Endothelial cell of umbilical vein (primary cell): Measurements from ENCODE around the gene KLHDC4. TPM values are rescaled to one million over a fixed set of nuclear protein-coding genes. Genes with fewer than 3 reads are reported as not detected.
A peak's percentile ranks its signal among the peaks of the same experiment; 100 is the strongest.

Experiments used
- BruUV-seq: library from RNA; stranded (reverse); fragments of 400-500 nt; replicated peaks from 2 replicates; lab custom pipeline; 2021; lab: Mats Ljungman, UMichigan
- CTCF ChIA-PET: fragments of 300-600, 350-600 bp; sonication (Branson Sonifier 250); formaldehyde crosslinking; loops from one replicate; lab custom pipeline; 2021; ENCODE audit warnings: antibody characterized with exemption, inconsistent platforms; lab: Charles Lee
- POLR2A ChIA-PET: fragments of 300-600, 350-600 bp; sonication (Branson Sonifier 250); formaldehyde crosslinking; loops from one replicate; lab custom pipeline; 2021; ENCODE audit warnings: antibody characterized with exemption, inconsistent platforms; lab: Charles Lee
- DNase-seq: peaks from one replicate; pipeline ENCODE4 v3.0.0-alpha.2; 2011; ENCODE audit warnings: low read depth, low spot score
- FAIRE-seq: peaks from 2 replicates; lab custom pipeline; 2011; peaks lifted over from hg19 to GRCh38; lab: Jason Lieb, UNC
- H2AFZ ChIP-seq: 2 replicates; pipeline ENCODE4 v1.6.0; 2012; ENCODE audit warnings: low read depth, low read length, control low read depth, inconsistent platforms
- H3K27ac ChIP-seq: 2 replicates; pipeline ENCODE4 v1.5.1; 2011; ENCODE audit warnings: low read depth, mild to moderate bottlenecking, control low read depth, low read length, moderate library complexity; ENCODE audit not compliant: insufficient read depth
- H3K27me3 ChIP-seq, 2 experiments: 2 replicates each; pipeline versions ENCODE4 v1.6.0 to v1.6.1; 2011; ENCODE audit warnings: low read length in 2 of 2, mixed read lengths in 1 of 2; ENCODE audit not compliant: control insufficient read depth in 2 of 2, insufficient read depth in 2 of 2
- H3K36me3 ChIP-seq, 2 experiments: 2 replicates in 1 of 2; 3 replicates in 1 of 2; pipeline ENCODE4 v1.5.1; 2011; ENCODE audit warnings: low read length in 2 of 2, mild to moderate bottlenecking in 1 of 2, moderate library complexity in 1 of 2; ENCODE audit not compliant: control insufficient read depth in 2 of 2, insufficient read depth in 2 of 2; ENCODE audit errors: extremely low read depth in 1 of 2
- H3K4me1 ChIP-seq: 3 replicates; pipeline ENCODE4 v1.5.1; 2011; ENCODE audit warnings: mild to moderate bottlenecking, low read length; ENCODE audit not compliant: control insufficient read depth, insufficient read depth; ENCODE audit errors: extremely low read depth
- H3K4me2 ChIP-seq: 2 replicates; pipeline ENCODE4 v1.6.1; 2011; ENCODE audit warnings: low read length, control low read depth, mixed read lengths; ENCODE audit not compliant: insufficient read depth
- H3K4me3 ChIP-seq, 3 experiments: fragments of 200-600 bp in 1 of 3; sonication (generic), shearing (Covaris generic) in 1 of 3; replicated peaks in 1 of 3; 2 replicates each; pipeline ENCODE4 v1.5.1; 2011 to 2016; ENCODE audit warnings: control low read depth in 3 of 3, low read length in 3 of 3, mild to moderate bottlenecking in 2 of 3, inconsistent platforms in 1 of 3, low read depth in 1 of 3, moderate library complexity in 1 of 3; ENCODE audit not compliant: insufficient read depth in 1 of 3
- H3K79me2 ChIP-seq: 2 replicates; pipeline ENCODE4 v1.6.0; 2012; ENCODE audit warnings: low read length, inconsistent platforms; ENCODE audit not compliant: control insufficient read depth, insufficient read depth
- H3K9ac ChIP-seq: replicated peaks from 2 replicates; pipeline ENCODE3; 2011; ENCODE audit warnings: low read length, control low read depth; ENCODE audit not compliant: insufficient read depth; ENCODE audit errors: extremely low read depth
- H3K9me1 ChIP-seq: replicated peaks from 3 replicates; pipeline ENCODE4 v1.6.0; 2011; ENCODE audit warnings: mild to moderate bottlenecking, low read length; ENCODE audit not compliant: control insufficient read depth, insufficient read depth; ENCODE audit errors: extremely low read depth
- H3K9me3 ChIP-seq: replicated peaks from 2 replicates; pipeline ENCODE4 v1.5.1; 2012; ENCODE audit warnings: low read length, inconsistent platforms; ENCODE audit not compliant: control insufficient read depth, insufficient read depth
- H4K20me1 ChIP-seq: replicated peaks from 2 replicates; pipeline ENCODE3; 2011; ENCODE audit warnings: mild to moderate bottlenecking, low read length; ENCODE audit not compliant: control insufficient read depth, insufficient read depth; ENCODE audit errors: extremely low read depth
- EZH2 ChIP-seq: IDR thresholded peaks from 2 replicates; pipeline ENCODE4 v1.6.1; 2012; ENCODE audit warnings: borderline replicate concordance, low read depth, mild to moderate bottlenecking, moderate library complexity, low read length, inconsistent platforms; ENCODE audit not compliant: severe bottlenecking
- FOS ChIP-seq: IDR thresholded peaks from 2 replicates; pipeline ENCODE4 v1.6.1; 2011; ENCODE audit warnings: mild to moderate bottlenecking, low read length, moderate library complexity, borderline replicate concordance; ENCODE audit not compliant: insufficient read depth
- GATA2 ChIP-seq: IDR thresholded peaks from 2 replicates; pipeline ENCODE4 v1.7.0; 2011; ENCODE audit warnings: low read depth, mild to moderate bottlenecking, moderate library complexity, mixed read lengths, low read length; ENCODE audit not compliant: insufficient read length, insufficient read depth
- JUN ChIP-seq: IDR thresholded peaks from 2 replicates; pipeline ENCODE4 v1.6.1; 2011; ENCODE audit warnings: borderline replicate concordance, low read depth; ENCODE audit not compliant: insufficient read length, insufficient read depth
- MYC ChIP-seq: IDR thresholded peaks from one replicate; pipeline ENCODE4 v1.6.1; 2011; ENCODE audit warnings: mild to moderate bottlenecking, low read depth, low read length
- POLR2A ChIP-seq: IDR thresholded peaks from 2 replicates; pipeline ENCODE4 v1.6.1; 2012; ENCODE audit warnings: low read depth, mild to moderate bottlenecking, control low read depth, low read length
- POLR2AphosphoS5 ChIP-seq: IDR thresholded peaks from 2 replicates; pipeline ENCODE4 v1.6.1; 2012; ENCODE audit warnings: low read depth, mild to moderate bottlenecking, control low read depth, low read length, moderate library complexity; ENCODE audit not compliant: insufficient read depth
- dilution Hi-C: fragments of 300-500 bp; cut with MboI; formaldehyde crosslinking; loops from one replicate; pipeline ENCODE4 v1.15.0; 2019; ENCODE audit warnings: low sequenced_read_pairs; ENCODE audit not compliant: extremely low pct_ligation_motif_present
- intact Hi-C: fragments of 100-400 bp; cut with micrococcal nuclease; formaldehyde crosslinking; loops from one replicate; pipeline ENCODE4 v1.10.0; 2022
- polyA plus RNA-seq, 4 experiments: library from polyadenylated mRNA; depleted of rRNA in 3 of 4; stranded (reverse) in 3 of 4; unstranded in 1 of 4; fragments of >200 nt; gene quantifications; 2 replicates each; pipeline versions ENCODE4 v1.2.1 to v1.2.3, GENCODE V29; 2011 to 2012; ENCODE audit warnings: missing spikeins in 1 of 4
- total RNA-seq: library from RNA; stranded (reverse); gene quantifications from 2 replicates; pipeline ENCODE4 v1.2.3, GENCODE V29; 2021
- TF ChIP-seq, protein P1 (sequence below), 2 donors: IDR thresholded peaks; 1 replicate in 1 of 2; 2 replicates in 1 of 2; pipeline ENCODE4 v1.5.1; 2011; ENCODE audit warnings: low read length in 2 of 2, mild to moderate bottlenecking in 2 of 2, moderate library complexity in 2 of 2, control low read depth in 1 of 2, inconsistent platforms in 1 of 2, low read depth in 1 of 2; ENCODE audit not compliant: insufficient read depth in 1 of 2; ENCODE audit errors: extremely low read depth in 1 of 2
- TF ChIP-seq, protein P2 (sequence below): IDR thresholded peaks from 2 replicates; pipeline ENCODE4 v1.6.1; 2011; ENCODE audit not compliant: insufficient read depth, insufficient read length

KLHDC4 gene
- total and polyA plus RNA-seq, 2 donors (not counting 3 experiments of a cell fraction or from before 2014, with no cell fraction given) = 24.7 to 46.2 TPM

DNA sequence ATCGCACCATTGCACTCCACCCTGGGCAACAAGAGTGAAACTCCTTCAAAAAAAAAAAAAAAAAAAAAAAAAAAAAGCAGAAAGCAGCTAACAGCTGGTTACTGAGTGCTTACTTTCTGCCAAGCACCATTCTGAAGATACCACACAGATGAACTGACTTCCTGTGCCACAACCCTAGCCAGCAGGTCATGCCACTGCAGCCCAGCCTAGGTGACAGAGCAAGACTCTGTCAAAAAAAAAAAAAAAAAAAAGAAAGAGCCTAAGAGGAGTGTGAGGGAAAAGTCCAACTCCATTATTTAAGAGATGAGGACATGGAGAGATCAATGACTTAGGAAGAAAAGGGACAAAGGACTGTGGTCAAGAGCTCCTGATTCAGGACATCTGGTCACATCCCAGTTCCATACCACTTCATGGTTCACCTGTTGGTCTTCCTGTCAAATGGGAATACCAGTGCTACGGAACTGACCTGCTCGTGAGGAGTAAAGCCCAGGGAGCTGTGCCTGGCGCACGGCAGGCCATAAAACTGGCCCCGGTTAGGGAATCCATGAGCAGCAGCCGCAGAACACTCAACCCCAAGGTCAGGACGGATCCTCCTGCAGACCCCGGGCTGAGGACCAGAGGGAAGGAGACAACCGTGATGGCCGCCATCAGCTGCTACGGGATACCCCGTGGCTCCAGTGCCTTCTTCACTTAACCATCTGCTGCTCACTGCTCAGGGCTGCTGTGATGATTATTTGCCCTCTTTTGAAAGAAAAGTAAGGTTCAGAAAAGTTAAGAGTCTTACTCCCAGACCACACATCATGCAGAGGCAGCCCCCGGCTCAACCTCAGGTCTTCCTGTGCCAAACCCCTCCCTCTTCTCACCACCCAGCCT lies 950 bp downstream of the KLHDC4 start:
- no peaks in the 10 kb centered on the region for H4K20me1 ChIP-seq
- peaks cover 8% of the 10 kb centered on the region for H3K4me1 ChIP-seq
- POLR2A ChIA-PET = no interaction called here
- H3K79me2 ChIP-seq = peaks cover 31% of the 10 kb centered on the region
- H3K4me2 ChIP-seq = peak overlapping the region; percentile 80
- H3K9me3 ChIP-seq = no peaks in the 10 kb centered on the region
- dilution Hi-C loops = no loop called here
- H3K36me3 ChIP-seq = peaks cover 3 to 7% of the 10 kb centered on the region in 2 experiments
- BruUV-seq = no TSS peak
- H3K4me3 ChIP-seq = peak overlapping the region; percentile 55 to 82 (median 78)
- peak overlapping the region; percentile 92 for H3K27ac ChIP-seq
- TF ChIP-seq POLR2AphosphoS5 (no peak), POLR2A (no peak), JUN (no peak), EZH2 (no peak), FOS (no peak), MYC (no peak), GATA2 (no peak)
- TF ChIP-seq, protein P1, sequence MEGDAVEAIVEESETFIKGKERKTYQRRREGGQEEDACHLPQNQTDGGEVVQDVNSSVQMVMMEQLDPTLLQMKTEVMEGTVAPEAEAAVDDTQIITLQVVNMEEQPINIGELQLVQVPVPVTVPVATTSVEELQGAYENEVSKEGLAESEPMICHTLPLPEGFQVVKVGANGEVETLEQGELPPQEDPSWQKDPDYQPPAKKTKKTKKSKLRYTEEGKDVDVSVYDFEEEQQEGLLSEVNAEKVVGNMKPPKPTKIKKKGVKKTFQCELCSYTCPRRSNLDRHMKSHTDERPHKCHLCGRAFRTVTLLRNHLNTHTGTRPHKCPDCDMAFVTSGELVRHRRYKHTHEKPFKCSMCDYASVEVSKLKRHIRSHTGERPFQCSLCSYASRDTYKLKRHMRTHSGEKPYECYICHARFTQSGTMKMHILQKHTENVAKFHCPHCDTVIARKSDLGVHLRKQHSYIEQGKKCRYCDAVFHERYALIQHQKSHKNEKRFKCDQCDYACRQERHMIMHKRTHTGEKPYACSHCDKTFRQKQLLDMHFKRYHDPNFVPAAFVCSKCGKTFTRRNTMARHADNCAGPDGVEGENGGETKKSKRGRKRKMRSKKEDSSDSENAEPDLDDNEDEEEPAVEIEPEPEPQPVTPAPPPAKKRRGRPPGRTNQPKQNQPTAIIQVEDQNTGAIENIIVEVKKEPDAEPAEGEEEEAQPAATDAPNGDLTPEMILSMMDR (IDR thresholded peaks at IDR 0.05; ENCODE audit: extremely low read depth in 1 of 2, insufficient read depth in 1 of 2, low read depth in 1 of 2, low read length in 2 of 2) = no peak
- TF ChIP-seq, protein P2, sequence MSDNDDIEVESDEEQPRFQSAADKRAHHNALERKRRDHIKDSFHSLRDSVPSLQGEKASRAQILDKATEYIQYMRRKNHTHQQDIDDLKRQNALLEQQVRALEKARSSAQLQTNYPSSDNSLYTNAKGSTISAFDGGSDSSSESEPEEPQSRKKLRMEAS = no peak
- H3K27me3 ChIP-seq = no peaks in the 10 kb centered on the region
- H3K9ac ChIP-seq = peak overlapping the region; percentile 92
- DNase-seq (no peak), FAIRE-seq (no peak)
- no peaks in the 10 kb centered on the region for H3K9me1 ChIP-seq
- intact Hi-C loops = loop anchor here (5.0 to 10.0 kb wide), 2 partner anchors 128 to 360 kb away; no protein-coding TSS in a partner anchor
- CTCF ChIA-PET = interaction anchor here (2.1 to 5.8 kb wide), 3 partner anchors 14 to 177 kb away, joined by 11 to 198 read pairs (median 58); partner anchors contain the start of gene SLC7A5
- H2AFZ ChIP-seq = peak overlapping the region; percentile 90
